Measurements from ENCODE around the gene ANK2. TPM values are rescaled to one million over a fixed set of nuclear protein-coding genes. Genes with fewer than 3 reads are reported as not detected.
"Not testable (repeated sequence)": the region's sequence is repeated elsewhere in the genome, so short reads cannot be mapped to it uniquely, and the experiment has no call there.

Gene ANK2
- total RNA-seq, 2 experiments from 2014 or later: 2.7 to 3.0 TPM

DNA sequence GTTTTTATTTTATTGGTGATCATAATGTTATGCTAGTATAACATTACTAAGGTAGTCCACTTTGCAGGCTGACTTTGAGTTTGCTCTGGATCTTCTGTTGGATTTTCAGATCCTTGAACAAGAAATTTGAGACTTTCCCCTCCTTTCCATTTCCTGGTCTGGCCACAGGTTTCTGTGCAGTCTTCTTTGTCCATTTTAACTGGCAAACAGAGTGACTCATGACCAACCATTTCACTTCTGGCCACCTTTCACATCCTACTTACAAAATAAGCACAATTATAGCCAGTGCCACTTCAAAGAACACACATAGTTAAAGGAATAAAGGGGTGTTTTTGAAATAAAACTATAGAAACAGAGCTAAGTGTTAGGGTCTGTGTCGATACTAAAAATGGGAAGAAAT lies 8.4 kb downstream of the ANK2 start:
- H3K9me3 Mint-ChIP-seq: no peaks in the 10 kb centered on the region
- no peaks in the 10 kb centered on the region for H3K36me3 Mint-ChIP-seq (ENCODE audit: low read depth)
- H3K27ac Mint-ChIP-seq: no peak overlapping the region
- H3K27me3 Mint-ChIP-seq (ENCODE audit: low read depth): no peaks in the 10 kb centered on the region
- CTCF ChIA-PET: no interaction called here
- intact Hi-C loops (cut with micrococcal nuclease): no loop called here
- H3K4me1 Mint-ChIP-seq (ENCODE audit: low read depth): no peaks in the 10 kb centered on the region
- H3K4me3 Mint-ChIP-seq: no peak overlapping the region
- no peak for DNase-seq

DNA sequence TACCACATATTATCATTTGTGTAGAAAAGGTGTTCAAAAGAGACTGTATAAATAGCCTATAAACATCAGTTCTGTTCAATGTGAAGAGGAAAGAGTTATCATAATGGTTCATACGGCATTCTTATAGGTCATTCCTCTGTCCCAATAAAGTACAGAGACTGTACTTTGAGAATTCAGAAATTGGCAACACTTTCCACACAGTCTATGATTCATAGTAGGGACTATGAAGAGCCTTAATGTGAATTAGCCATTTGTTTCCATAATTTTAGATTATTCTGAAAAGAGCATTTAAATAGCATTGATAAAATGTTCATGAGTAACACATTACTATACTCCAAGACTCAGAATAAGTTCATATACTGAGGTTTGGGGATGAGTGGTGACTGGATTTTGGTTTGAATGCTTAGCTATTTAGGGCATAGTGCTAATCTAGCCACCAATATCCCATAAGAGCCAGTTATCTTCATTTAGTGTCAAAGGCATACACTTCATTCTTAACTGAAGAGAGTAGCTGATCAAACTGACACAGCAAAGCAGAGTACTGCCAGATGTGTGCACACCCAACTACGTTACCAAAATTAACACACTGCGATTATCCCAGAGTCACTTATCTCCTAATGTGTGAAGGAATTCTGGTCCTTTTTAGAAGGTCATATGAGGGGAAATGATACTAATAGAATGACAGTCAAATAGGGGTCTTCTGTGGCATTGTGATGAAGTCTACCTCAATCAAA lies 10.2 kb downstream of the ANK2 start:
- no peak overlapping the region for H3K4me3 Mint-ChIP-seq
- H3K27ac Mint-ChIP-seq: no peak overlapping the region
- CTCF ChIA-PET: no interaction called here
- no peaks in the 10 kb centered on the region for H3K36me3 Mint-ChIP-seq (ENCODE audit: low read depth)
- no peaks in the 10 kb centered on the region for H3K4me1 Mint-ChIP-seq (ENCODE audit: low read depth)
- DNase-seq: no peak
- intact Hi-C loops (cut with micrococcal nuclease): no loop called here
- H3K9me3 Mint-ChIP-seq: no peaks in the 10 kb centered on the region
- no peaks in the 10 kb centered on the region for H3K27me3 Mint-ChIP-seq (ENCODE audit: low read depth)

DNA sequence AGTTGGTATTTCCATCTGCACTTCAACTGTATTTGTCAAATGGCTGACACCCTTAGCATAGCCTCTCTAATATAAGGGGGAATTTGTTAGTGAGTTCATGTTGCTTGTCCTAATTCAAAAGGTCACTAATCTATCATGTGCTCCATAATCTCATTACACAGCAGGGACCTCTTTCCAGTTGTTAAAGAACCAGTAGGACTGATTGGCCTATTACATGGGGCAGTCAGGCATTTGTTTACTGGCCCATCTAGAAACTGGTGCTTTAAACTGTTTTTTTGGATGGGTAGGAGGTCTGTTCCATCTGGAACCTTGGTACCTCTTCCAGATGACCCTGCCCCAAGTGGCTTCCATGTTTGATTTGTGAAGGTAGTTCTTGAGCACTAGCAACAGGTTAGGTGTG lies 11.4 kb downstream of the ANK2 start:
- no peaks in the 10 kb centered on the region for H3K27me3 Mint-ChIP-seq (ENCODE audit: low read depth)
- no peaks in the 10 kb centered on the region for H3K4me1 Mint-ChIP-seq (ENCODE audit: low read depth)
- no peak for DNase-seq
- H3K4me3 Mint-ChIP-seq: no peak overlapping the region
- no peaks in the 10 kb centered on the region for H3K36me3 Mint-ChIP-seq (ENCODE audit: low read depth)
- H3K27ac Mint-ChIP-seq: no peak overlapping the region
- intact Hi-C loops (cut with micrococcal nuclease): no loop called here
- no peaks in the 10 kb centered on the region for H3K9me3 Mint-ChIP-seq
- CTCF ChIA-PET: no interaction called here

DNA sequence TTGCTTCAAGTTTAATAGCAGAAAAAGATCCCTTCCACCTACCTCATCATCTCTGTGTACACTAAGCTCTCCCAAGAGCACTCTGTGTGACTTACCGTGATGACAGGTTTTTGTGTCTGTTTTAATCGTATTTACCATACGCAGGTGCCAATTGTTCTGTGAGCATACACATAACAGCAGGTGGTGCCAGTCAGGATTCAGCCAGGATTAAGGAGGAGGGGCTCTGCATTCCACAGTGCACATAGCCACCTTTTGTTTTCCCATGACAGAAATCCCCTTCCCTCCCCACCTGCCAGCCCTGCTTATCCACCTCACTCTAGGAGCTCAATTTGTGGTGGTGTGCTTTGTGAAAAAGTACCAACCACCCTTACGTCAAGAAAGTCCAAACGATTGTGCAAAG lies 14.8 kb downstream of the ANK2 start:
- no peak overlapping the region for H3K4me3 Mint-ChIP-seq
- H3K4me1 Mint-ChIP-seq (ENCODE audit: low read depth): no peaks in the 10 kb centered on the region
- intact Hi-C loops (cut with micrococcal nuclease): no loop called here
- H3K27ac Mint-ChIP-seq: no peak overlapping the region
- no peak for DNase-seq
- CTCF ChIA-PET: no interaction called here
- no peaks in the 10 kb centered on the region for H3K9me3 Mint-ChIP-seq
- peaks cover 2% of the 10 kb centered on the region for H3K27me3 Mint-ChIP-seq (ENCODE audit: low read depth)
- no peaks in the 10 kb centered on the region for H3K36me3 Mint-ChIP-seq (ENCODE audit: low read depth)

DNA sequence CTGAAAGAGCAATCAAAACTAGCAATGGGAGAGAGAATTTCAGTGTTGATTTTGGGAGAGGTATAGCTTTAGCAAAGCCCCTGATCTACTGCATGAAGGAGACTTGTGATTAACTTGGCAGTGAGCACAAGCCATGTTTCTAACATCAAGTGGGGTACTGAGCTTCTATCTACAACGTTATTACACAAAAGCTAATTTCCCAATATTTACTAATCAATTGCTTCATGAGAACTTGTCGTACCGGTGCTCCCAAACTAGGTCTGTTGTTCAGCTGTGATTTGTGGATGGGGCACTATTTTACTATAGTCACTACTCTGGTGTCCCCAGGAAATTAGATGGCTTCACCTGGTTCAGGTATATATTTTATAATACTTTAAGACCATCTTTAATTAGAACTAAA lies 16.2 kb downstream of the ANK2 start:
- Mint-ChIP-seq H3K4me3 (no peak overlapping the region), H3K36me3 (ENCODE audit: low read depth) (no peaks in the 10 kb centered on the region), H3K27ac (no peak overlapping the region), H3K27me3 (ENCODE audit: low read depth) (peaks cover 2% of the 10 kb centered on the region), H3K4me1 (ENCODE audit: low read depth) (no peaks in the 10 kb centered on the region), H3K9me3 (no peaks in the 10 kb centered on the region)
- CTCF ChIA-PET: interaction anchor here (0.6 kb wide), 1 partner anchor 34 kb away, joined by 3 read pairs; no protein-coding TSS in a partner anchor
- intact Hi-C loops (cut with micrococcal nuclease): no loop called here
- DNase-seq: no peak

DNA sequence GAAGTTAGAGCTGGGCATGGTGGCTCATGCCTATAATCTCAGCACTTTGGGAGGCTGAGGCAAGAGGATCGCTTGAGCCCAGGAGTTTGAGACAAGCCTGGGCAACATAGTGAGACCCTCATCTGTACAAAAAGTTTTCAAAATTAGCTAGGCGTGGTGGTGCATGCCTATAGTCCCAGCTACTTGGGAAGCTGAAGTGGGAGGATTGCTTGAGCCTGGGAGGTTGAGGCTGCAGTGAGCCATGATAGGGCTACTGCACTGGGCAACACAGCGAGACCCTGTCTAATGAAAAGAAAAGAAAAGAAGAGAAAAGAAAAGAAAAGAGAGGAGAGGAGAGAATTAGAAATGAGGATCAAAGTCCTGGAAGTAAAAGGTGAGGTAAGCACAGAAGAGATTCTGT lies 19.3 kb downstream of the ANK2 start:
- CTCF ChIA-PET; H3K27me3 Mint-ChIP-seq (ENCODE audit: low read depth); H3K27ac Mint-ChIP-seq; DNase-seq; H3K4me3 Mint-ChIP-seq; intact Hi-C loops (cut with micrococcal nuclease); H3K36me3 Mint-ChIP-seq (ENCODE audit: low read depth); H3K9me3 Mint-ChIP-seq; H3K4me1 Mint-ChIP-seq (ENCODE audit: low read depth): not testable (repeated sequence)

DNA sequence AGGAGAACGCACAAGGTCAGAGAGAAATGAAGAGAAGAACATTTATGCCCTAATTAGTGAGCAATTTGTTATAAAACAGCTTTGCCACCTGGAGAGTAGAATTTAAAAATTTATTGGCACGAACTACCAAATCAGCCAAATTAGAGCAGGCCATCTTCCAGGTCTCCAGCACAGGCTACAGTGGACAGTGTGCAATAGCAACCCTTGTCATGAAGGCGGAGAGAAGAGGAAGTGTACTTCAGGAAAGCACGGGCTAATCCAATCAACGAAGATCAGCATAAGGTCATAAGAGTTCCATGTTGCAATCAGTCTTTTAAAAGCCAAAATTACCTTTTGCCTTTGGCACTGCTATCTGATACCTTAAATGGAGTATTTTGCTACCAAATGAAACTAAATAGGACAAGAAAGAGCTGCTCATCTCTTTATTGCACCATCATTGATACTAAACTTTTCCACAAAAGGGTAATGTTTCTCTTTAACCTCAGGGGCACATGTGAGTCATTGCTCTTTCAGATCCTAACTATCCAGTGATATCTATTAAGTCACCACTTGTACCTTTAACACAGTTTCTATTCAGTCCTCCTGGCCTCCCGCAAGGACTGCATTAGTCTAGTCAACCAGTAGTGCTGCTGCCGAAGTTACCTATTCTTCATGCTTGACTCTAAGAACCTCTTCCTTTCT lies 19.9 kb downstream of the ANK2 start:
- H3K27ac Mint-ChIP-seq: no peak overlapping the region
- H3K9me3 Mint-ChIP-seq: peaks cover 3% of the 10 kb centered on the region
- no peak overlapping the region for H3K4me3 Mint-ChIP-seq
- intact Hi-C loops (cut with micrococcal nuclease): no loop called here
- no peaks in the 10 kb centered on the region for H3K36me3 Mint-ChIP-seq (ENCODE audit: low read depth)
- CTCF ChIA-PET: no interaction called here
- H3K27me3 Mint-ChIP-seq (ENCODE audit: low read depth): peaks cover 2% of the 10 kb centered on the region
- no peaks in the 10 kb centered on the region for H3K4me1 Mint-ChIP-seq (ENCODE audit: low read depth)
- DNase-seq: no peak

DNA sequence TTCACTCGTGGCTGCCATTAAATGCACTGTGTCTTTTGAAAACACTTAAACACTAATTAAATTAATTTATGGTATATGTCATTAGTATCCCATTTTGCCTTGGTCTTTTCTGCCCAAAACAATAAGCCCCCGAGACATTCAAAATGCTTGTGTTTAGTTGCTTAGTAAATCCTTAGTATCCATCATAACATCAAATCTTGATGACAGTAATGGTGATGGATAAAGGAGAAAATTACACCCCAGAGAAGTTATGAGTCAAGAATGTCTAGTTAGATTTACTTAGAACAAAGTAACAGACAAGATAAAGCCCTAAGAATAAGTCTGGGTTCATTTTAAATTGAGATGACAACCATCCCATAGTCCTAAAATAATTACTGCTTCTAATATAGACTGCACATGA lies 21.3 kb downstream of the ANK2 start:
- no peak overlapping the region for H3K4me3 Mint-ChIP-seq
- H3K4me1 Mint-ChIP-seq (ENCODE audit: low read depth): no peaks in the 10 kb centered on the region
- DNase-seq: no peak
- CTCF ChIA-PET: no interaction called here
- intact Hi-C loops (cut with micrococcal nuclease): no loop called here
- H3K9me3 Mint-ChIP-seq: peaks cover 3% of the 10 kb centered on the region
- no peaks in the 10 kb centered on the region for H3K36me3 Mint-ChIP-seq (ENCODE audit: low read depth)
- H3K27ac Mint-ChIP-seq: no peak overlapping the region
- peaks cover 2% of the 10 kb centered on the region for H3K27me3 Mint-ChIP-seq (ENCODE audit: low read depth)

DNA sequence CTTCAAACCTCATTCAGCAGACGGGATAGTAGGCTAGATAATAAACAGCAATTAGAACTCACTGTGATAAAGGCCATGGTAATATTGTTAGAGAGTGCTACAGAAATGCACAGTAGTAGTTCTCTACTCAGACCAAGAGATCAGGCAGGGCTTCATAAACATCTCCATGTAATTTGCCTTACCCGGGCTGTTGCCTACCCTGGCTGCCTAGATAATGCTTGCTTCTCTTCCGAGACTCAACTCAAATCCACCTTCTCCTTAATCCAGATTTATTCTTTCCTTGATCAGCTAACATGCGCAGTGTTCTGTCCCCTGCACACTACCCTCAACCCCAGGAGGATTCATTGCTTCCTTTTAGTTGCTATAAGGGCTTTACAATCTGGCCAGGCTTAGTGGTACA lies 21.8 kb downstream of the ANK2 start:
- Mint-ChIP-seq H3K27ac (no peak overlapping the region), H3K4me1 (ENCODE audit: low read depth) (no peaks in the 10 kb centered on the region), H3K36me3 (ENCODE audit: low read depth) (no peaks in the 10 kb centered on the region), H3K4me3 (no peak overlapping the region), H3K27me3 (ENCODE audit: low read depth) (peaks cover 2% of the 10 kb centered on the region), H3K9me3 (peaks cover 3% of the 10 kb centered on the region)
- CTCF ChIA-PET: no interaction called here
- no peak for DNase-seq
- intact Hi-C loops (cut with micrococcal nuclease): no loop called here

DNA sequence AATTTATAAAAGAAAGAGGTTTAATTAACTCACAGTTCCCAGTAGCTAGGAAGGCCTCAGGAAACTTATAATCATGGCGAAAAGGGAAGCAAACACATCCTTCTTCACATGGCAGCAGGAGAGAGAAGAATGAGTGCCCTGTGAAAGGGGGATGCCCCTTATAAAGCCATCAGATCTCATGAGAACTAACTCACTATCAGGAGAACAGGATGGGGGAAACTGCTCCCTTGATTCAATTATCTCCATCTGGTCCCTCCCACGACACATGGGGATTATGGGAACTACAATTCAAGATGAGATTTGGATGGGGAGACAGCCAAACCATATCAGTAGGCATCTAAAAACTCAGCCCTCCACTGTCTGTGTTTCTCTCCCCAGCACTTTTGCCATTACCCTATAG lies 22.4 kb downstream of the ANK2 start:
- CTCF ChIA-PET: no interaction called here

DNA sequence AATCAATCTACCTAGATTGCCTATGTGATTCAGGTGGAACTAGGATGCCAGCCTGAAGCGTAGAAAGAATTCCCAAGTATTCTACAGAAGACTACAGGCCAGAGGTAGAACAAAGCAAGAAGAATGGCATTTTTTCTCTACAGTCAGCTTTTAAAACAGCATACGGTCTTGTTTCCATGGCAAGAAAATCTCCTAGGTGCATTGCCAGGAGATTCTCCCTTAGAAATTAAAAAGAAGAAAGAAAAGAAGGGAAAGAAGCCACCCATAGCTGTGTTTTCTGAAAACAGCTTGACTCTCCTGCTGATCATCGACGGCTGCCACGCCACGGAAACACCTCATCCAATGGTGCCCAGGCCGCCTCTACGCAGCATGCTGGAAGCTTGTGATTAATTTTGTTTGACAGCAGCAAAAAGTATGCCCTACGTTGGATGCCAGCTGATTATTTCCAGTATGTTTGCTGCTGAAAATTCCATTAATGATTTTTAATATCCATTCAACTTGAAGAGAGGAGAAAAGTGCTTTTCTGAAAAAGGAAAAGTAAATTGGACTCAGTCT lies 24.1 kb downstream of the ANK2 start:
- no peak overlapping the region for H3K27ac Mint-ChIP-seq
- CTCF ChIA-PET: no interaction called here
- H3K36me3 Mint-ChIP-seq (ENCODE audit: low read depth): no peaks in the 10 kb centered on the region
- H3K9me3 Mint-ChIP-seq: peaks cover 3% of the 10 kb centered on the region
- no peaks in the 10 kb centered on the region for H3K4me1 Mint-ChIP-seq (ENCODE audit: low read depth)
- DNase-seq: no peak
- no peak overlapping the region for H3K4me3 Mint-ChIP-seq
- H3K27me3 Mint-ChIP-seq (ENCODE audit: low read depth): no peaks in the 10 kb centered on the region
- intact Hi-C loops (cut with micrococcal nuclease): no loop called here

More for the DNA sequence above, 22.4 kb downstream of the ANK2 start:
- no peak for DNase-seq
- Mint-ChIP-seq H3K27me3 (ENCODE audit: low read depth) (peaks cover 1% of the 10 kb centered on the region), H3K27ac (no peak overlapping the region), H3K4me1 (ENCODE audit: low read depth) (no peaks in the 10 kb centered on the region), H3K36me3 (ENCODE audit: low read depth) (no peaks in the 10 kb centered on the region), H3K4me3 (no peak overlapping the region), H3K9me3 (peaks cover 3% of the 10 kb centered on the region)
- intact Hi-C loops (cut with micrococcal nuclease): no loop called here

DNA sequence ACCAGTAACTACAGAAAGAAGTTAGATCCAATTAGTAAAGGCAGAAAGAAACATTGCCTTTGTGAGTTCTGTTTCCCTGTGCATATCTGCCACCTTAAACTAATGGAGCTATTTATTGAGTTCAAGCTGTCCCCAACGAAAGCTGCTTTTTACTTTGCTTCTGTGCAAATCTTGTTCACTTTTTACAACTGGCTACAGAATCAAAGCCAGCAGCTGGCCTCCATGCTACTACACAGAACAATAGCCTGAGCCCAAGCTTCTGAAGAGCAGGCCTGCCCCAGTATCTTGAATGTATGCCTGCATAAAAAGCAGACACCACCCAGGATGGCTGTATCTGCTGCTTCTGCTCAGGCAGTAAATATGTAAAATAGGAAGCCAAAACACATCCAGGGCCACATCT lies 28.1 kb downstream of the ANK2 start:
- DNase-seq: no peak
- H3K9me3 Mint-ChIP-seq: no peaks in the 10 kb centered on the region
- H3K27ac Mint-ChIP-seq: no peak overlapping the region
- H3K27me3 Mint-ChIP-seq (ENCODE audit: low read depth): no peaks in the 10 kb centered on the region
- no peaks in the 10 kb centered on the region for H3K36me3 Mint-ChIP-seq (ENCODE audit: low read depth)
- H3K4me1 Mint-ChIP-seq (ENCODE audit: low read depth): no peaks in the 10 kb centered on the region
- intact Hi-C loops (cut with micrococcal nuclease): no loop called here
- CTCF ChIA-PET: no interaction called here
- no peak overlapping the region for H3K4me3 Mint-ChIP-seq

DNA sequence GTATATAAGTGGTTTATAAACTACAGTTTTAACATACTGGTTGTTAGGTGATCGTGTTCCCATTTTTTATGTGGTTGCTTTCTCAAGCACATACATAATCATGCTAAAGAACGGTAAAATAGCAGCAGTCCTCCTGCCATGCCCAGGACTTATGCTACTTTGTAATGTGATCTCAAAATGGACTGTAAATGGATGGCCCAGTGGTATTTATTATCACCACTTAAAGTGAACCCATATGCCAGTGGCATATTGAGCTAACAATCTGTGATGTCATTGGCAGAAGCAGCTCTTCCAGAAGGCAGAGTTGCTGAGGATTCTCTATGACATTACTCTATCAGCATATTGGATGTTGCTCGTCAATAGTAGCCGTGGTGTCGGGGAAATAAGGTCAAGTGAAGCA lies 28.6 kb downstream of the ANK2 start:
- no peak for DNase-seq
- CTCF ChIA-PET: no interaction called here
- intact Hi-C loops (cut with micrococcal nuclease): no loop called here
- Mint-ChIP-seq H3K4me1 (ENCODE audit: low read depth) (no peaks in the 10 kb centered on the region), H3K4me3 (no peak overlapping the region), H3K27me3 (ENCODE audit: low read depth) (no peaks in the 10 kb centered on the region), H3K27ac (no peak overlapping the region), H3K36me3 (ENCODE audit: low read depth) (no peaks in the 10 kb centered on the region), H3K9me3 (no peaks in the 10 kb centered on the region)
